NT2/D1 (cell line): Measurements from ENCODE around the gene RBM47.
"Not testable (repeated sequence)": the region's sequence is repeated elsewhere in the genome, so short reads cannot be mapped to it uniquely, and the experiment has no call there.

ENCODE experiments used
- DNase-seq: peaks from one replicate; pipeline ENCODE4 v3.0.0-alpha.2; 2011; ENCODE audit warnings: low read depth, low spot score
- H3K27me3 ChIP-seq: 2 replicates; pipeline ENCODE4 v1.6.0; 2011; ENCODE audit warnings: mild to moderate bottlenecking; ENCODE audit not compliant: insufficient read length, insufficient read depth
- H3K36me3 ChIP-seq: 2 replicates; pipeline ENCODE4 v1.6.1; 2011; ENCODE audit warnings: mild to moderate bottlenecking, low read length, mixed read lengths; ENCODE audit not compliant: insufficient read depth, insufficient read length
- H3K4me1 ChIP-seq: 2 replicates; pipeline ENCODE4 v1.5.1; 2011; ENCODE audit not compliant: insufficient read depth, insufficient read length
- H3K4me3 ChIP-seq: 2 replicates; pipeline ENCODE4 v1.5.1; 2011; ENCODE audit warnings: low read depth; ENCODE audit not compliant: insufficient read length
- H3K9ac ChIP-seq: 2 replicates; pipeline ENCODE4 v1.6.0; 2011; ENCODE audit warnings: low read depth; ENCODE audit not compliant: insufficient read length
- H3K9me3 ChIP-seq: 2 replicates; pipeline ENCODE4 v1.5.1; 2011; ENCODE audit warnings: mild to moderate bottlenecking, low read length; ENCODE audit not compliant: insufficient read depth
- SUZ12 ChIP-seq: IDR thresholded peaks from 2 replicates; pipeline ENCODE4 v1.6.1; 2011; ENCODE audit not compliant: insufficient read length, insufficient read depth; ENCODE audit errors: extremely low read depth
- YY1 ChIP-seq: IDR thresholded peaks from 2 replicates; pipeline ENCODE4 v1.6.1; 2011; ENCODE audit not compliant: insufficient read length, insufficient read depth
- ZNF274 ChIP-seq: IDR thresholded peaks from 2 replicates; pipeline ENCODE4 v1.6.1; 2011; ENCODE audit warnings: mild to moderate bottlenecking, low read depth, low read length

Gene RBM47

DNA sequence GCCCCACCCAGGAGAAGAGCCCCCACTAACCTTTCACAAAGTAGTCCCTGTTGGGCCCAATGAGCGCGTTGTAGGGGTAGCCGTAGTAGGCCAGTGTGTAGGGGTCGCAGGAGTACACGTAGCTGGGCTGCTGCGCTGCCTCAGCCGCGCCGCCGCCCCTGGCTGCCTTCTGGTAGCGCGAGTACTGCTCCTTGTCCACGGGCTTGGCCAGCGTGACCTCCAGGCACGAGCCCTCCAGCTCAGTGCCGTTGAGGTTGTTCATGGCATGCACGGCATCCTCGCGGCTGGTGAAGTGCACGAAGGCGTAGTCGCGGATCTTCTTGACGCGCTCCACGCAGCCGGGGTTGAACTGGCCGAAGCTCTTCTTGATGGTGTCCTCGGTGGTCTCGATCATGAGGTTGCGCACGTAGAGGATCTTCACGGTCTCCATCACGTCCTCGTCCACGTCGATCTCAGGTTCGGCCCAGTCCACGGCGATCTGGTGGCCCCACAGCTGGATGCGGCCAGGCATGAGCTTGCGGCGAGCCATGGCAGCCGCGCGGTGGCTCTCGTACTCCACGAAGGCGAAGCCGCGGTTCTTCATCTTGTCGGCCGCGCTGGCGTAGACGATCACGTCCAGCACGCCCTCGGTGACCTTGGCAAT, 191.8 kb downstream of the RBM47 start:
- H3K27me3 ChIP-seq: no peaks in the 10 kb centered on the region
- DNase-seq: no peak
- no peak overlapping the region for H3K9ac ChIP-seq
- H3K36me3 ChIP-seq: peaks cover 14% of the 10 kb centered on the region
- H3K4me1 ChIP-seq: no peaks in the 10 kb centered on the region
- no peaks in the 10 kb centered on the region for H3K9me3 ChIP-seq
- no peak for TF ChIP-seq ZNF274
- no peak for TF ChIP-seq YY1
- no peak for TF ChIP-seq SUZ12
- H3K4me3 ChIP-seq: no peak overlapping the region

DNA sequence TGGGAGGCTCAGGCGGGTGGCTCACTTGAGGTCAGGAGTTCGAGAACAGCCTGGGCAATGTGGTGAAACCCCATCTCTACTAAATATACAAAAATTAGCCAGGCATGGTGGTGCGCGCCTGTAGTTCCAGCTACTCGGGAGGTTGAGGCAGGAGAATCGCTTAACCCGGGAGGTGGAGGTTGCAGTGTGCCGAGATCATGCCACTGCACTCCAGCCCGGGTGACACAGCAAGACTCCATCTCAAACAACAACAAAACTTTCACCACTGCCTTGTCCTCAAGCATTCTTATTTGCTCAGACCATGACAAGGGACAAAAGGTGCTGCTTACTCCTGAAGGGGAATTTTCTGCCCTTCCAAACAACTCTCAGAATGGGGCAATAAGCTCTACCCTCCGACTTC, 194.4 kb downstream of the RBM47 start:
- H3K9ac ChIP-seq, DNase-seq, H3K9me3 ChIP-seq, H3K4me3 ChIP-seq, H3K27me3 ChIP-seq, H3K4me1 ChIP-seq: not testable (repeated sequence)
- H3K36me3 ChIP-seq: peaks cover 14% of the 10 kb centered on the region

DNA sequence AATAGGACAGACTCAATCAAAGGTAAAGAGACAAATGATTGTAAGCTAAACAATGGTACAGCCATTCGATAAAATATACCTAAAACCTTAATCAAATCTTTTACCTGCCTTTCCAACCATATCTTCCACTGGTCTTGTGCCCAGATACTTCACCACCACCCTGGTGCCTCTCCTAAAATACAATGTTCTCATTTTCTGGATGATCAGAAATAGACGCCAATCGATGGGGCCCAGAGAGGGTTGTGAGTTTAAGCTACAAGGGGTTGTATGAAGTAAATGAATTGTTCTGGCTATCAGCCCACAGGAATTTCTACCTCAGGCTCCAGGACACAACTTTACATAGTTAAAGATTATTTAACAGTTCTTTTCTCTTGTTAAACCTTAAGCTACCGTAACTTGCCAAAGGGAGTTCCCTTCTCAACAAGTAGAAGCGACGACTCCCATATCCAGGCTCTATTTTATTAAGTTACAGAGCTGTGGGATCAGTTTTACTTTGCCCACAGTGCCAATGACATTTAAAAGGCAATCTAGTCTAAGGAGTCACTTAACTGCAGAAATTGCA, 195.5 kb downstream of the RBM47 start:
- TF ChIP-seq ZNF274 (no peak), SUZ12 (no peak), YY1 (no peak)
- H3K4me3 ChIP-seq: no peak overlapping the region
- H3K9me3 ChIP-seq: no peaks in the 10 kb centered on the region
- no peak overlapping the region for H3K9ac ChIP-seq
- no peaks in the 10 kb centered on the region for H3K27me3 ChIP-seq
- peak; percentile 1 for DNase-seq
- no peaks in the 10 kb centered on the region for H3K4me1 ChIP-seq
- peaks cover 14% of the 10 kb centered on the region for H3K36me3 ChIP-seq

- Histone ChIP-seq H3K4me1 (no peaks in the 10 kb centered on the region), H3K9ac (no peak overlapping the region), H3K36me3 (peaks cover 3% of the 10 kb centered on the region), H3K27me3 (no peaks in the 10 kb centered on the region), H3K4me3 (no peak overlapping the region), H3K9me3 (no peaks in the 10 kb centered on the region)
- DNase-seq: no peak
- TF ChIP-seq YY1 (no peak), ZNF274 (no peak), SUZ12 (no peak)
Measured at GRCh38 chr4:40432504-40432903, 197.2 kb downstream of the RBM47 start.

- not testable (repeated sequence) for H3K9ac ChIP-seq, H3K4me1 ChIP-seq, DNase-seq, H3K4me3 ChIP-seq, H3K36me3 ChIP-seq, H3K9me3 ChIP-seq, H3K27me3 ChIP-seq
Measured at GRCh38 chr4:40427871-40428270, 201.8 kb downstream of the RBM47 start.

GRCh38 chr4:40427128-40427527, 202.5 kb downstream of the RBM47 start:
- TF ChIP-seq ZNF274: no peak
- no peak for TF ChIP-seq SUZ12
- no peak for TF ChIP-seq YY1
- Histone ChIP-seq H3K36me3 (peaks cover 8% of the 10 kb centered on the region), H3K4me1 (no peaks in the 10 kb centered on the region), H3K4me3 (no peak overlapping the region), H3K9me3 (no peaks in the 10 kb centered on the region), H3K9ac (no peak overlapping the region), H3K27me3 (no peaks in the 10 kb centered on the region)
- DNase-seq: no peak

GRCh38 chr4:40425799-40426574, 203.7 kb downstream of the RBM47 start:
- no peaks in the 10 kb centered on the region for H3K4me1 ChIP-seq
- no peak overlapping the region for H3K4me3 ChIP-seq
- TF ChIP-seq SUZ12: no peak
- no peak for TF ChIP-seq YY1
- no peak for TF ChIP-seq ZNF274
- H3K9me3 ChIP-seq: no peaks in the 10 kb centered on the region
- no peaks in the 10 kb centered on the region for H3K27me3 ChIP-seq
- no peak overlapping the region for H3K9ac ChIP-seq
- no peak for DNase-seq
- H3K36me3 ChIP-seq: peaks cover 8% of the 10 kb centered on the region
